ENCODE data around the gene ERICH6B. TPM values are rescaled to one million over a fixed set of nuclear protein-coding genes. Genes with fewer than 3 reads are reported as not detected.
"Not testable (repeated sequence)": the region's sequence is repeated elsewhere in the genome, so short reads cannot be mapped to it uniquely, and the experiment has no call there.

ERICH6B gene
- total RNA-seq: not detected
- not detected for polyA plus RNA-seq
- long read RNA-seq, donor 1: 0 reads
- long read RNA-seq, donor 2: 0 reads
- long read RNA-seq, donor 3, partial matches to known transcripts: 41 of 46 reads
- long read RNA-seq, donor 3, other reads (novel, unspliced or antisense): 5 of 46 reads
- long read RNA-seq, donor 4: 0 reads
- long read RNA-seq, donor 5: 0 reads

- no peak for TF ChIP-seq CTCF (IDR thresholded peaks at IDR 0.05; ENCODE audit: control extremely low read depth, extremely low read depth)
- DNase-seq (peak; percentile 68 to 77 (median 74)), ATAC-seq (ENCODE audit: insufficient read depth, low FRiP score) (no peak)
- Histone ChIP-seq H3K9me3 (ENCODE audit: control insufficient read depth in 4 of 4, insufficient read depth in 3 of 4, low read length in 3 of 4) (no peaks in the 10 kb centered on the region), H3K27ac (ENCODE audit: low read depth in 1 of 2, low read length in 1 of 2) (no peak within 1 kb of the TSS), H3K36me3 (ENCODE audit: control insufficient read depth in 4 of 4, insufficient read depth in 4 of 4, low read length in 4 of 4) (no peaks in the 10 kb centered on the region), H3K9ac (ENCODE audit: insufficient read depth in 1 of 2, low read length in 2 of 2) (peak within 1 kb of the TSS in 1 of 2 donors; percentile 11), H3K4me1 (ENCODE audit: control insufficient read depth in 5 of 5, insufficient read depth in 5 of 5, low read length in 5 of 5) (peaks cover 0 to 10% (median 0%) of the 10 kb centered on the region in 5 donors), H3K4me3 (no peak within 1 kb of the TSS), H3K27me3 (ENCODE audit: control insufficient read depth in 3 of 3, insufficient read depth in 3 of 3, low read length in 2 of 3) (peaks cover 0 to 12% (median 7%) of the 10 kb centered on the region in 3 donors)
- WGBS, 2 donors: 6 to 8% methylated on average over 25 to 27 of the region's 27 CpGs
These were observed at the start of gene ERICH6B for GRCh38 chr13:45615501-45616101. Gene ERICH6B (minus strand): TSS chr13:45615739. CDS start chr13:45597005, 18,734 bp downstream.

GRCh38 chr13:45662903-45663302 lies 47.4 kb upstream of the ERICH6B start:
- H3K27me3 ChIP-seq (ENCODE audit: control insufficient read depth in 3 of 3, insufficient read depth in 3 of 3, low read length in 2 of 3); H3K9ac ChIP-seq (ENCODE audit: insufficient read depth in 1 of 2, low read length in 2 of 2); H3K9me3 ChIP-seq (ENCODE audit: control insufficient read depth in 4 of 4, insufficient read depth in 3 of 4, low read length in 3 of 4); H3K27ac ChIP-seq (ENCODE audit: low read depth in 1 of 2, low read length in 1 of 2); DNase-seq; H3K4me3 ChIP-seq; ATAC-seq (ENCODE audit: insufficient read depth, low FRiP score); H3K36me3 ChIP-seq (ENCODE audit: control insufficient read depth in 4 of 4, insufficient read depth in 4 of 4, low read length in 4 of 4): not testable (repeated sequence)
- WGBS, 2 donors: 90 to 97% methylated on average over 1 of the region's 1 CpG
- H3K4me1 ChIP-seq (ENCODE audit: control insufficient read depth in 5 of 5, insufficient read depth in 5 of 5, low read length in 5 of 5): peaks cover 0 to 14% (median 0%) of the 10 kb centered on the region in 5 donors

GRCh38 chr13:45662162-45662561 lies 46.6 kb upstream of the ERICH6B start:
- DNase-seq (peak; percentile 81 to 98 (median 97)), ATAC-seq (ENCODE audit: insufficient read depth, low FRiP score) (no peak)
- WGBS, 2 donors: 71 to 72% methylated on average over 1 of the region's 1 CpG
- H3K4me1 ChIP-seq (ENCODE audit: control insufficient read depth in 5 of 5, insufficient read depth in 5 of 5, low read length in 5 of 5): peaks cover 0 to 14% (median 0%) of the 10 kb centered on the region in 5 donors
- H3K9me3 ChIP-seq (ENCODE audit: control insufficient read depth in 4 of 4, insufficient read depth in 3 of 4, low read length in 3 of 4): peaks cover 0 to 5% (median 2%) of the 10 kb centered on the region in 4 donors
- H3K36me3 ChIP-seq (ENCODE audit: control insufficient read depth in 4 of 4, insufficient read depth in 4 of 4, low read length in 4 of 4): no peaks in the 10 kb centered on the region
- no peak for TF ChIP-seq CTCF (IDR thresholded peaks at IDR 0.05; ENCODE audit: control extremely low read depth, extremely low read depth)
- no peak overlapping the region for H3K9ac ChIP-seq (ENCODE audit: insufficient read depth in 1 of 2, low read length in 2 of 2)
- peaks cover 0 to 12% (median 0%) of the 10 kb centered on the region in 3 donors for H3K27me3 ChIP-seq (ENCODE audit: control insufficient read depth in 3 of 3, insufficient read depth in 3 of 3, low read length in 2 of 3)
- no peak overlapping the region for H3K4me3 ChIP-seq
- H3K27ac ChIP-seq (ENCODE audit: low read depth in 1 of 2, low read length in 1 of 2): no peak overlapping the region

GRCh38 chr13:45660458-45660857 lies 44.9 kb upstream of the ERICH6B start:
- not testable (repeated sequence) for ATAC-seq (ENCODE audit: insufficient read depth, low FRiP score); H3K36me3 ChIP-seq (ENCODE audit: control insufficient read depth in 4 of 4, insufficient read depth in 4 of 4, low read length in 4 of 4); DNase-seq; H3K4me3 ChIP-seq; H3K9ac ChIP-seq (ENCODE audit: insufficient read depth in 1 of 2, low read length in 2 of 2); H3K9me3 ChIP-seq (ENCODE audit: control insufficient read depth in 4 of 4, insufficient read depth in 3 of 4, low read length in 3 of 4); H3K27ac ChIP-seq (ENCODE audit: low read depth in 1 of 2, low read length in 1 of 2)
- H3K27me3 ChIP-seq (ENCODE audit: control insufficient read depth in 3 of 3, insufficient read depth in 3 of 3, low read length in 2 of 3): peaks cover 0 to 16% (median 0%) of the 10 kb centered on the region in 3 donors
- WGBS, 2 donors: 22 to 31% methylated on average over 1 of the region's 1 CpG
- peaks cover 0 to 14% (median 0%) of the 10 kb centered on the region in 5 donors for H3K4me1 ChIP-seq (ENCODE audit: control insufficient read depth in 5 of 5, insufficient read depth in 5 of 5, low read length in 5 of 5)

Measured in lung (tissue), 16 donors.